ENCODE results near the gene TMEM100.

The TMEM100 gene

GRCh38 chr17:55722742-55723487 lies at the start of gene TMEM100:
TMEM100 (minus strand) TSS chr17:55722864; CDS start chr17:55721070, 1,794 bp downstream.
- DNase-seq = no peak

GRCh38 chr17:55772086-55772485 lies 49.4 kb upstream of the TMEM100 start:
- no peak for DNase-seq

- peak; percentile 32 for DNase-seq
Measured at GRCh38 chr17:55770196-55770870, 47.7 kb upstream of the TMEM100 start.

GRCh38 chr17:55769625-55770000 lies 46.9 kb upstream of the TMEM100 start:
- DNase-seq = peak; percentile 66

- no peak for DNase-seq
Measured at GRCh38 chr17:55768936-55769624, 46.4 kb upstream of the TMEM100 start.

- no peak for DNase-seq
Measured at GRCh38 chr17:55765472-55765871, 42.8 kb upstream of the TMEM100 start.

GRCh38 chr17:55764610-55765009 lies 41.9 kb upstream of the TMEM100 start:
- DNase-seq = no peak

GRCh38 chr17:55763856-55764255 lies 41.2 kb upstream of the TMEM100 start:
- peak; percentile 65 for DNase-seq

GRCh38 chr17:55762086-55762858 lies 39.6 kb upstream of the TMEM100 start:
- DNase-seq = no peak

GRCh38 chr17:55760643-55761355 lies 38.1 kb upstream of the TMEM100 start:
- DNase-seq = no peak

GRCh38 chr17:55758171-55758570 lies 35.5 kb upstream of the TMEM100 start:
- no peak for DNase-seq

GRCh38 chr17:55757659-55758058 lies 35.0 kb upstream of the TMEM100 start:
- DNase-seq = no peak

- DNase-seq = no peak
Measured at GRCh38 chr17:55756689-55757088, 34.0 kb upstream of the TMEM100 start.

- no peak for DNase-seq
Measured at GRCh38 chr17:55751720-55752250, 29.1 kb upstream of the TMEM100 start.

GRCh38 chr17:55750750-55751657 lies 28.3 kb upstream of the TMEM100 start, which contains the start of gene PCTP:
PCTP (plus strand) TSS chr17:55751051; CDS start chr17:55751104, 53 bp downstream.
- DNase-seq = peak; percentile 96

- no peak for DNase-seq
Measured at GRCh38 chr17:55749985-55750384, 27.3 kb upstream of the TMEM100 start.

GRCh38 chr17:55748841-55749240 lies 26.2 kb upstream of the TMEM100 start:
- DNase-seq = peak; percentile 36

- DNase-seq = no peak
Measured at GRCh38 chr17:55747209-55747608, 24.5 kb upstream of the TMEM100 start.

GRCh38 chr17:55746466-55746865 lies 23.8 kb upstream of the TMEM100 start:
- DNase-seq = no peak

GRCh38 chr17:55745258-55745657 lies 22.6 kb upstream of the TMEM100 start:
- no peak for DNase-seq
